Measurements from ENCODE around the gene EIF4B.

Gene EIF4B

GRCh38 chr12:53063708-53064612, 57.7 kb downstream of the EIF4B start:
- Histone ChIP-seq H3K4me1 (ENCODE audit: control insufficient read depth, low read depth, low read length) (no peaks in the 10 kb centered on the region), H3K27me3 (ENCODE audit: control insufficient read depth, insufficient read depth, low read length) (no peaks in the 10 kb centered on the region), H3K27ac (ENCODE audit: low read length) (no peak overlapping the region), H3K36me3 (ENCODE audit: control insufficient read depth, low read depth, low read length) (no peaks in the 10 kb centered on the region), H3K4me3 (ENCODE audit: low read length) (no peak overlapping the region), H3K9ac (ENCODE audit: low read length) (no peak overlapping the region), H3K9me3 (ENCODE audit: control insufficient read depth, low read depth, low read length) (no peaks in the 10 kb centered on the region)

GRCh38 chr12:53064613-53065436, 58.6 kb downstream of the EIF4B start:
- H3K4me3 ChIP-seq (ENCODE audit: low read length) = no peak overlapping the region
- no peaks in the 10 kb centered on the region for H3K9me3 ChIP-seq (ENCODE audit: control insufficient read depth, low read depth, low read length)
- no peaks in the 10 kb centered on the region for H3K36me3 ChIP-seq (ENCODE audit: control insufficient read depth, low read depth, low read length)
- no peaks in the 10 kb centered on the region for H3K4me1 ChIP-seq (ENCODE audit: control insufficient read depth, low read depth, low read length)
- H3K27ac ChIP-seq (ENCODE audit: low read length) = no peak overlapping the region
- no peaks in the 10 kb centered on the region for H3K27me3 ChIP-seq (ENCODE audit: control insufficient read depth, insufficient read depth, low read length)
- H3K9ac ChIP-seq (ENCODE audit: low read length) = no peak overlapping the region

GRCh38 chr12:53065470-53065869, 59.2 kb downstream of the EIF4B start:
- Histone ChIP-seq H3K9ac (ENCODE audit: low read length) (no peak overlapping the region), H3K4me1 (ENCODE audit: control insufficient read depth, low read depth, low read length) (no peaks in the 10 kb centered on the region), H3K4me3 (ENCODE audit: low read length) (no peak overlapping the region), H3K27me3 (ENCODE audit: control insufficient read depth, insufficient read depth, low read length) (no peaks in the 10 kb centered on the region), H3K36me3 (ENCODE audit: control insufficient read depth, low read depth, low read length) (no peaks in the 10 kb centered on the region), H3K27ac (ENCODE audit: low read length) (no peak overlapping the region), H3K9me3 (ENCODE audit: control insufficient read depth, low read depth, low read length) (no peaks in the 10 kb centered on the region)

- H3K9ac ChIP-seq (ENCODE audit: low read length) = no peak overlapping the region
- H3K27me3 ChIP-seq (ENCODE audit: control insufficient read depth, insufficient read depth, low read length) = no peaks in the 10 kb centered on the region
- no peaks in the 10 kb centered on the region for H3K9me3 ChIP-seq (ENCODE audit: control insufficient read depth, low read depth, low read length)
- H3K27ac ChIP-seq (ENCODE audit: low read length) = no peak overlapping the region
- H3K36me3 ChIP-seq (ENCODE audit: control insufficient read depth, low read depth, low read length) = no peaks in the 10 kb centered on the region
- H3K4me1 ChIP-seq (ENCODE audit: control insufficient read depth, low read depth, low read length) = no peaks in the 10 kb centered on the region
- H3K4me3 ChIP-seq (ENCODE audit: low read length) = no peak overlapping the region
Measured at GRCh38 chr12:53065975-53066931, 60.0 kb downstream of the EIF4B start.

GRCh38 chr12:53067074-53067992, 61.1 kb downstream of the EIF4B start:
- Histone ChIP-seq H3K4me1 (ENCODE audit: control insufficient read depth, low read depth, low read length) (peaks cover 1% of the 10 kb centered on the region), H3K36me3 (ENCODE audit: control insufficient read depth, low read depth, low read length) (no peaks in the 10 kb centered on the region), H3K4me3 (ENCODE audit: low read length) (no peak overlapping the region), H3K9me3 (ENCODE audit: control insufficient read depth, low read depth, low read length) (no peaks in the 10 kb centered on the region), H3K9ac (ENCODE audit: low read length) (no peak overlapping the region), H3K27ac (ENCODE audit: low read length) (no peak overlapping the region), H3K27me3 (ENCODE audit: control insufficient read depth, insufficient read depth, low read length) (no peaks in the 10 kb centered on the region)

GRCh38 chr12:53067993-53068770, 61.9 kb downstream of the EIF4B start:
- H3K4me1 ChIP-seq (ENCODE audit: control insufficient read depth, low read depth, low read length) = peaks cover 6% of the 10 kb centered on the region
- H3K9ac ChIP-seq (ENCODE audit: low read length) = no peak overlapping the region
- no peaks in the 10 kb centered on the region for H3K36me3 ChIP-seq (ENCODE audit: control insufficient read depth, low read depth, low read length)
- H3K4me3 ChIP-seq (ENCODE audit: low read length) = no peak overlapping the region
- H3K27ac ChIP-seq (ENCODE audit: low read length) = no peak overlapping the region
- no peaks in the 10 kb centered on the region for H3K27me3 ChIP-seq (ENCODE audit: control insufficient read depth, insufficient read depth, low read length)
- no peaks in the 10 kb centered on the region for H3K9me3 ChIP-seq (ENCODE audit: control insufficient read depth, low read depth, low read length)

GRCh38 chr12:53068811-53069585, 62.7 kb downstream of the EIF4B start:
- H3K27me3 ChIP-seq (ENCODE audit: control insufficient read depth, insufficient read depth, low read length) = no peaks in the 10 kb centered on the region
- no peak overlapping the region for H3K27ac ChIP-seq (ENCODE audit: low read length)
- H3K9me3 ChIP-seq (ENCODE audit: control insufficient read depth, low read depth, low read length) = no peaks in the 10 kb centered on the region
- no peak overlapping the region for H3K4me3 ChIP-seq (ENCODE audit: low read length)
- H3K36me3 ChIP-seq (ENCODE audit: control insufficient read depth, low read depth, low read length) = no peaks in the 10 kb centered on the region
- H3K9ac ChIP-seq (ENCODE audit: low read length) = no peak overlapping the region
- peaks cover 6% of the 10 kb centered on the region for H3K4me1 ChIP-seq (ENCODE audit: control insufficient read depth, low read depth, low read length)

- H3K4me1 ChIP-seq (ENCODE audit: control insufficient read depth, low read depth, low read length) = peaks cover 6% of the 10 kb centered on the region
- H3K36me3 ChIP-seq (ENCODE audit: control insufficient read depth, low read depth, low read length) = no peaks in the 10 kb centered on the region
- H3K9me3 ChIP-seq (ENCODE audit: control insufficient read depth, low read depth, low read length) = no peaks in the 10 kb centered on the region
- H3K27me3 ChIP-seq (ENCODE audit: control insufficient read depth, insufficient read depth, low read length) = no peaks in the 10 kb centered on the region
- H3K9ac ChIP-seq (ENCODE audit: low read length) = no peak overlapping the region
- H3K4me3 ChIP-seq (ENCODE audit: low read length) = no peak overlapping the region
- no peak overlapping the region for H3K27ac ChIP-seq (ENCODE audit: low read length)
Measured at GRCh38 chr12:53069621-53070410, 63.6 kb downstream of the EIF4B start.

- Histone ChIP-seq H3K36me3 (ENCODE audit: control insufficient read depth, low read depth, low read length) (no peaks in the 10 kb centered on the region), H3K9me3 (ENCODE audit: control insufficient read depth, low read depth, low read length) (no peaks in the 10 kb centered on the region), H3K27me3 (ENCODE audit: control insufficient read depth, insufficient read depth, low read length) (no peaks in the 10 kb centered on the region), H3K9ac (ENCODE audit: low read length) (no peak overlapping the region), H3K4me3 (ENCODE audit: low read length) (no peak overlapping the region), H3K27ac (ENCODE audit: low read length) (no peak overlapping the region), H3K4me1 (ENCODE audit: control insufficient read depth, low read depth, low read length) (peaks cover 6% of the 10 kb centered on the region)
Measured at GRCh38 chr12:53070877-53071492, 64.7 kb downstream of the EIF4B start.
